GM19372 (cell line): ENCODE data around the gene S100PBP.

ENCODE experiments used
- ATAC-seq: cut with Tn5 transposase; IDR thresholded peaks from one replicate; pipeline ENCODE4 v1.9.1; 2021; ENCODE audit warnings: mild to moderate bottlenecking, low read depth, moderate library complexity; ENCODE audit not compliant: unreplicated experiment

The S100PBP gene

DNA sequence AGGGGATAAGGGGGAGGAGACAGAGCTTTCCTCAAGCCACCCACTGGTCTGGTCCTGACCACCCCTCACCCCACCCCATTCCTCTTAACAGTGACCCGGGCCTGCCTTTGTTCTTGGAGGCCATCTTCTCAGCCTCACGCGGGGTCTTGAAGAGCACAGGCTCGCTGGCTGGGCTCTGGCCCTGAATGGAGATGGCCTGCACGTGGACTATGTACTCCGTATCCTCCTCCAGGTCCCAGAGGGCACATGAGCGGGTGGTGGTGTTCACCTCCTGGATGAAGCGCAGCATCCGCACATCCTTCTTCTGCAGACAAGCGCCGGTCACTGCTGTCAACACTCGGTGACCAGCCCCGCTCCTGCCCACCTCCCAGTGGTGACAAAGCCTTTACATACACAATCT lies 50.6 kb downstream of the S100PBP start:
- ATAC-seq: no peak

GRCh38 chr1:32868806-32869455 lies 51.5 kb downstream of the S100PBP start:
- ATAC-seq: no peak

- no peak for ATAC-seq
Observed at GRCh38 chr1:32869923-32870614, 52.6 kb downstream of the S100PBP start.

GRCh38 chr1:32870615-32871363 lies 53.3 kb downstream of the S100PBP start, which contains the start of gene FNDC5:
Gene FNDC5, minus strand, starts transcription at chr1:32870912.
- no peak for ATAC-seq

GRCh38 chr1:32871364-32872191 lies 54.1 kb downstream of the S100PBP start:
- no peak for ATAC-seq

GRCh38 chr1:32872192-32872460 lies 54.7 kb downstream of the S100PBP start:
- ATAC-seq: no peak

GRCh38 chr1:32873484-32873883 lies 56.0 kb downstream of the S100PBP start:
- no peak for ATAC-seq

DNA sequence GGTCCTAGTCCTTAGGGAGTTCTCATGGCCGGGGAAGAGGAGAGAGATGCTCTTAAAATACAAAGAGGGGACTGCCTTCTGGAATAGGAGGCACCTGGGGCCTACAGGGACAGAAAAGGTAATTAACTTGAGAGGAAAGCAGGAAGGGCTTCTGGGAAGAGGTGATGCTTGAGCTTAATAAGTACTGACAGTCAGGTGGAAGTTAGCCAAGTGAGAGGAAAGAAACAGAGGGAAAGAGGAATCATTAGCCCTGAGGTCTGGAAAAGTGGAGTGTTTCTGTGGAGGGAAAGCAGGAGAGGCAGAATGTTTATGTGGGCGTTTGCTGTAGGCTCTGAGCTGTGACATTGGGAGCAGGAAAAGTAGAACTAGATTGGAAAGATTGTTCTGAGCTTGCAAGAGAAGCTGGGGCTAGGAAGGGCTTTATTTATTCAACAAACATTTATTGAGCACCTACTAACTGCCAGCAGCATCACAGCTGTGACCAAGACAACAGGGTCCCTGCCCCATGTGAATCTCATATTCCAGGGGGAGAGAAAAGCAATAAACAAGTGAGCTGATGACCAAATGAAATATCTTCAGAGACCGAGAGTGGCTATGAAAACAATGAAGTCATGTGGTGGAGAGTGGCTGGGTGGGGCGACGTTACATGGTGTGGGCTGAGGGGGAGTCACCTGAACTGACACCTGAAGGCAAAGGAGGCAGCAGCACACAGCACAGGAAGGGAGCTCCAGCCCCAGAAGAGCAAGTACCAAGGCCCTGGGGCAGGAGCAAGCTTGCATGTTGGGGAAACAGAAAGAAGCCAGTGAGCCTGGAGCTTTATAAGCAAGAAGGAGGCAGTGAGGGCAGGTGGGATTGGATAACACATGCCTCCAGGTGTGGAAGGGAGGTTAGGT lies 57.7 kb downstream of the S100PBP start:
- no peak for ATAC-seq

- no peak for ATAC-seq
Observed at GRCh38 chr1:32876341-32877210, 59.1 kb downstream of the S100PBP start.

- no peak for ATAC-seq
Observed at GRCh38 chr1:32877211-32878110, 60.0 kb downstream of the S100PBP start.

DNA sequence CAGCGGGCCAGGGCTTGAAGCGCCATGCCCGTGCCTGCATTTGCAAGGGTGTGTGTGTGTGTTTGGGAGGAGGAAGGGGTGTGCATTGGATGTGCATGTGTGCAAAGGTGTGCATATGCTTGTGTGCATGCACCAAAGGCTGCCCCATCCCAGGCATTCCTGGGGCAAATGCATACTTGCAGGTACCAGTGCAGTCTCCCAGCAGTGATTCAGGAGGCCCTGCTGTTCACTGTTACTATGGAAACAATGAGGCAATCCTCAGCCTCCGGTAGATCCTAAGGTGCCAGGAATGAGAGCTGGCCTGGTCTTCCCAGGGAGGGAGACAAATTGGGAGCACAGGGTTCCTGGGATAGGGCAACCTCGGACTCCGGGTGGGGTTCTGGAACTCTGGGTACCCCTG lies 60.7 kb downstream of the S100PBP start:
- no peak for ATAC-seq

GRCh38 chr1:32878637-32879041 lies 61.2 kb downstream of the S100PBP start:
- ATAC-seq: no peak

GRCh38 chr1:32881291-32881690 lies 63.8 kb downstream of the S100PBP start:
- ATAC-seq: no peak

- no peak for ATAC-seq
Observed at GRCh38 chr1:32881871-32882850, 64.7 kb downstream of the S100PBP start.

GRCh38 chr1:32883338-32884031 lies 66.0 kb downstream of the S100PBP start:
- ATAC-seq: no peak

- no peak for ATAC-seq
Observed at GRCh38 chr1:32884032-32884372, 66.5 kb downstream of the S100PBP start.
